ENCODE data around the gene PSMC5. TPM values are rescaled to one million over a fixed set of nuclear protein-coding genes. Genes with fewer than 3 reads are reported as not detected.

Gene PSMC5
- total and polyA plus RNA-seq, 10 donors: 74.5 to 175 (median 99.9) TPM

DNA sequence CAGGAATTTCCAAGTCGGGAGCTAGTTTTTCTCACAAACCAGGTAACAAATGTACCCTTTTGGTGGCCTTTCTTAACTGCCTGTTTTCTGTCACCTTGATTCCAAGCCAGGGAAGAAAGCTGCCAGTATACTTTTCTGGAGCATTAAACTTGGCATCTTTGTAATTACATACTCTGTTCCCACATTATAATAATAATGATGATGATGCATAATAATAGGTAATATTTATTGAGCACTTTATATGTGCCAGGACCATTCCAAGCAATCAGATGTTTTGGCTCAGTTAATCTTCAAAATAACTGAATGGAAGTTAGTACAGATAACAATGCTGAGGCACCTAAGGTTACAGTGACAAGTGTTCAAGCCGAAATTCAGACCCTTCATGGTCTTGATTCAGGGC lies 11.1 kb upstream of the PSMC5 start:
- H3K4me1 ChIP-seq: peaks cover 0 to 23% (median 4%) of the 10 kb centered on the region in 6 donors
- 88 to 97% (median 96%) methylated on average over 2 of the region's 2 CpGs for WGBS, 5 donors
- TF ChIP-seq POLR2AphosphoS5 (IDR thresholded peaks at IDR 0.05): no peak
- TF ChIP-seq, protein P1, sequence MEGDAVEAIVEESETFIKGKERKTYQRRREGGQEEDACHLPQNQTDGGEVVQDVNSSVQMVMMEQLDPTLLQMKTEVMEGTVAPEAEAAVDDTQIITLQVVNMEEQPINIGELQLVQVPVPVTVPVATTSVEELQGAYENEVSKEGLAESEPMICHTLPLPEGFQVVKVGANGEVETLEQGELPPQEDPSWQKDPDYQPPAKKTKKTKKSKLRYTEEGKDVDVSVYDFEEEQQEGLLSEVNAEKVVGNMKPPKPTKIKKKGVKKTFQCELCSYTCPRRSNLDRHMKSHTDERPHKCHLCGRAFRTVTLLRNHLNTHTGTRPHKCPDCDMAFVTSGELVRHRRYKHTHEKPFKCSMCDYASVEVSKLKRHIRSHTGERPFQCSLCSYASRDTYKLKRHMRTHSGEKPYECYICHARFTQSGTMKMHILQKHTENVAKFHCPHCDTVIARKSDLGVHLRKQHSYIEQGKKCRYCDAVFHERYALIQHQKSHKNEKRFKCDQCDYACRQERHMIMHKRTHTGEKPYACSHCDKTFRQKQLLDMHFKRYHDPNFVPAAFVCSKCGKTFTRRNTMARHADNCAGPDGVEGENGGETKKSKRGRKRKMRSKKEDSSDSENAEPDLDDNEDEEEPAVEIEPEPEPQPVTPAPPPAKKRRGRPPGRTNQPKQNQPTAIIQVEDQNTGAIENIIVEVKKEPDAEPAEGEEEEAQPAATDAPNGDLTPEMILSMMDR (IDR thresholded peaks at IDR 0.05 in 8 of 11, conservative IDR thresholded peaks at IDR 0.05 in 3 of 11): no peak
- no peak for TF ChIP-seq POLR2A (IDR thresholded peaks at IDR 0.05)
- no peak for DNase-seq
- H3K27me3 ChIP-seq (replicated peaks in 1 of 7): no peaks in the 10 kb centered on the region
- intact Hi-C loops (cut with DNase I; ENCODE audit: low total_unique reads): no loop called here
- H3K36me3 ChIP-seq: peaks cover 15 to 100% (median 99%) of the 10 kb centered on the region in 6 donors
- no peak overlapping the region for H3K27ac ChIP-seq
- H3K4me3 ChIP-seq: no peak overlapping the region
- no peaks in the 10 kb centered on the region for H3K9me3 ChIP-seq

DNA sequence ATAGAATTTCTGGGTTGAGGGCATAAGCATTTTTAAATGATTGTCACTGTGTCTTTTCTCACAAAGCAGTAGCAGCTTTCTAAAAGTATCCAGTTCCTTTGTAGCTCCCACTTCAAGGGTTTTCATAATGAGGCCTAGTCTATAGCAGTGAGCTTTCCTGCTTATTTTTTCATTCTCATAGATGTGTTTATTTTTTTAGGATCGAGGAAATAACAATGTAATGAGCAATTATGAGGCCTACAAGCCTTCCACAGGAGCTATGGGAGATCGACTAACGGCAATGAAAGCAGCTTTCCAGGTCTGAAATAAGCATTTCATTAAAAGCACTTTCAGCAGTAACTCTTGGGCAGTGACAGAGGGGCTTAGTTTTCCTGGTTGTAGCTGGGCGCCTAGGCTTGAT lies 10.6 kb upstream of the PSMC5 start:
- peaks cover 0 to 28% (median 5%) of the 10 kb centered on the region in 6 donors for H3K4me1 ChIP-seq
- no peaks in the 10 kb centered on the region for H3K27me3 ChIP-seq (replicated peaks in 1 of 7)
- H3K36me3 ChIP-seq: peaks cover 13 to 100% (median 99%) of the 10 kb centered on the region in 6 donors
- no peak overlapping the region for H3K27ac ChIP-seq
- H3K9me3 ChIP-seq: no peaks in the 10 kb centered on the region
- 93 to 98% (median 96%) methylated on average over 4 of the region's 4 CpGs for WGBS, 5 donors
- TF ChIP-seq POLR2A (IDR thresholded peaks at IDR 0.05) (no peak), POLR2AphosphoS5 (IDR thresholded peaks at IDR 0.05) (no peak)
- TF ChIP-seq, protein P1 (IDR thresholded peaks at IDR 0.05 in 8 of 11, conservative IDR thresholded peaks at IDR 0.05 in 3 of 11): no peak
- no peak overlapping the region for H3K4me3 ChIP-seq
- DNase-seq: no peak
- intact Hi-C loops (cut with DNase I; ENCODE audit: low total_unique reads): no loop called here

GRCh38 chr17:63817736-63818385 lies 9.4 kb upstream of the PSMC5 start:
- no peak for DNase-seq
- Histone ChIP-seq H3K36me3 (peaks cover 9 to 100% (median 99%) of the 10 kb centered on the region in 6 donors), H3K4me1 (peaks cover 0 to 40% (median 14%) of the 10 kb centered on the region in 6 donors), H3K4me3 (no peak overlapping the region), H3K9me3 (no peaks in the 10 kb centered on the region), H3K27me3 (replicated peaks in 1 of 7) (no peaks in the 10 kb centered on the region), H3K27ac (no peak overlapping the region)
- 94 to 96% (median 95%) methylated on average over 27 of the region's 27 CpGs for WGBS, 5 donors
- TF ChIP-seq POLR2AphosphoS5 (IDR thresholded peaks at IDR 0.05) (peak; percentile 16 to 64 (median 39)), POLR2A (IDR thresholded peaks at IDR 0.05) (no peak)
- TF ChIP-seq, protein P1 (IDR thresholded peaks at IDR 0.05 in 8 of 11, conservative IDR thresholded peaks at IDR 0.05 in 3 of 11): no peak
- intact Hi-C loops (cut with DNase I; ENCODE audit: low total_unique reads): no loop called here

GRCh38 chr17:63819131-63819530 lies 8.1 kb upstream of the PSMC5 start:
- no peaks in the 10 kb centered on the region for H3K9me3 ChIP-seq
- TF ChIP-seq, protein P1 (IDR thresholded peaks at IDR 0.05 in 8 of 11, conservative IDR thresholded peaks at IDR 0.05 in 3 of 11): no peak
- no peak for TF ChIP-seq POLR2AphosphoS5 (IDR thresholded peaks at IDR 0.05)
- no peak for TF ChIP-seq POLR2A (IDR thresholded peaks at IDR 0.05)
- WGBS, 5 donors: 71 to 82% (median 72%) methylated on average over 6 of the region's 6 CpGs
- H3K4me3 ChIP-seq: no peak overlapping the region
- peak overlapping the region in 7 of 8 donors; percentile 12 to 64 (median 51) for H3K27ac ChIP-seq
- intact Hi-C loops (cut with DNase I; ENCODE audit: low total_unique reads): no loop called here
- H3K36me3 ChIP-seq: peaks cover 9 to 100% (median 99%) of the 10 kb centered on the region in 6 donors
- DNase-seq: no peak
- H3K27me3 ChIP-seq (replicated peaks in 1 of 7): no peaks in the 10 kb centered on the region
- H3K4me1 ChIP-seq: peaks cover 0 to 52% (median 16%) of the 10 kb centered on the region in 6 donors

All from spleen (tissue), 11 donors.